Stimulated activated CD4-positive, alpha-beta T cell treated with anti-CD3 and anti-CD28 coated beads, Interleukin-4, amount 100 ng/mL, for 1 hour (primary cell): ENCODE data around the gene MOSPD3.

Experiments used
- DNase-seq: peaks from one replicate; pipeline ENCODE4 v3.0.0-alpha.2; 2020

The MOSPD3 gene

GRCh38 chr7:100575746-100576383, 36.5 kb upstream of the MOSPD3 start:
- no peak for DNase-seq

GRCh38 chr7:100576384-100576993, 35.9 kb upstream of the MOSPD3 start:
- DNase-seq: no peak

- DNase-seq: no peak
Measured at GRCh38 chr7:100577103-100577502, 35.2 kb upstream of the MOSPD3 start.

- DNase-seq: no peak
Measured at GRCh38 chr7:100577507-100577906, 34.8 kb upstream of the MOSPD3 start.

- no peak for DNase-seq
Measured at GRCh38 chr7:100578246-100579183, 33.8 kb upstream of the MOSPD3 start.

- no peak for DNase-seq
Measured at GRCh38 chr7:100580466-100581283, 31.7 kb upstream of the MOSPD3 start.

GRCh38 chr7:100582041-100582579, 30.2 kb upstream of the MOSPD3 start:
- no peak for DNase-seq

GRCh38 chr7:100582650-100583049, 29.7 kb upstream of the MOSPD3 start:
- DNase-seq: no peak

GRCh38 chr7:100583132-100584053, 28.9 kb upstream of the MOSPD3 start:
- peak; percentile 62 for DNase-seq

GRCh38 chr7:100584054-100584682, 28.2 kb upstream of the MOSPD3 start:
- no peak for DNase-seq

- no peak for DNase-seq
Measured at GRCh38 chr7:100584683-100585510, 27.4 kb upstream of the MOSPD3 start.

GRCh38 chr7:100585511-100586265, 26.7 kb upstream of the MOSPD3 start, which contains the start of gene LRCH4:
TSS of gene LRCH4 (minus strand) at chr7:100586129. CDS start at chr7:100586100, 29 bp downstream.
- peak; percentile 60 for DNase-seq

GRCh38 chr7:100586266-100587025, 25.9 kb upstream of the MOSPD3 start, which contains the start of gene FBXO24:
TSS of gene FBXO24 (plus strand) at chr7:100586328. CDS start at chr7:100586626, 298 bp downstream.
- peak; percentile 99 for DNase-seq

- no peak for DNase-seq
Measured at GRCh38 chr7:100588438-100588837, 23.9 kb upstream of the MOSPD3 start.

GRCh38 chr7:100589341-100589947, 22.9 kb upstream of the MOSPD3 start:
- no peak for DNase-seq

GRCh38 chr7:100590077-100590737, 22.1 kb upstream of the MOSPD3 start:
- DNase-seq: no peak

GRCh38 chr7:100591596-100591995, 20.7 kb upstream of the MOSPD3 start:
- DNase-seq: no peak
